HS-5 (cell line): ENCODE data around the gene CAMK2D.
A peak's percentile ranks its signal among the peaks of the same experiment; 100 is the strongest.

ENCODE experiments used
- DNase-seq: peaks from one replicate; pipeline ENCODE4 v3.0.0-alpha.2; 2012; ENCODE audit warnings: low read depth

The CAMK2D gene

DNA sequence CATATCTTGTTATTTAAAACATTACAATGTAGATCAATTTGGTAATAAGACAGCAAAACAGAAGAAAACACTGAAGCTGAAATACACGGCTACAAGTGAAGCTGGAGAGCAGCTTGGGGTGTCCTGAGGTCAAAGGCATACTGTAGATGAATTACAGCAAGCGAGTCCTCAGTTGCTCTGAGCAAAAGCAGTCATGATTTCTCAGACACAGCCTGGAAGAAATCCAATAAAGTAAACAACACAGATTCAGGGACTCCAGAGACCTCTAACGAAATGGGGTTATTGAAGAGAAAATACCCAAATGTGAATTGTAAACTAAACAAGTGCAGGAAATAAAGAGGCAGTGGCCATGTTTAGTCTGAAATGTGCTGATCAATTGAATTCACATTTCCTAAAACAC, 324.4 kb downstream of the CAMK2D start:
- DNase-seq: no peak

- DNase-seq: no peak
Measured at GRCh38 chr4:113436360-113436759, 325.2 kb downstream of the CAMK2D start.

DNA sequence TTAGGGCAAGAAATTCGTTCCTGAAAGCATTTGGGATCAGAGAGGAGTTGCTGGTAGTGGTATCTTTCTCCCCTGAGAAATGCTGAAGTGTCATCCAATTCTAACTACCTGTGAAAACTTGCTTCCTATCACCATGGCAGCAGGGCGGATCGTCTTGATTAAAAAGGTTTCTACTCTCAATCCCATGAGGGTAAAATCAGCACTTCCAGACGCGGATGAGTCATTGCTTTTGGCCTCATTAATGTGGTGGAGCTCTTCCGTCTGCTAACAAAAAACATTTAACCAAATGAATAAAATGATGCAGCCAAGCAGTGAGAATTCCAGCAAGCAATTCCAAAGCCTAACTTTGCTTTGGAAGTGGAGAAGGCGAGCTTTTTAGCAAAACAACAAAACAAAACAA, 325.6 kb downstream of the CAMK2D start:
- peak; percentile 68 for DNase-seq

- DNase-seq: no peak
Measured at GRCh38 chr4:113434247-113434587, 327.3 kb downstream of the CAMK2D start.

DNA sequence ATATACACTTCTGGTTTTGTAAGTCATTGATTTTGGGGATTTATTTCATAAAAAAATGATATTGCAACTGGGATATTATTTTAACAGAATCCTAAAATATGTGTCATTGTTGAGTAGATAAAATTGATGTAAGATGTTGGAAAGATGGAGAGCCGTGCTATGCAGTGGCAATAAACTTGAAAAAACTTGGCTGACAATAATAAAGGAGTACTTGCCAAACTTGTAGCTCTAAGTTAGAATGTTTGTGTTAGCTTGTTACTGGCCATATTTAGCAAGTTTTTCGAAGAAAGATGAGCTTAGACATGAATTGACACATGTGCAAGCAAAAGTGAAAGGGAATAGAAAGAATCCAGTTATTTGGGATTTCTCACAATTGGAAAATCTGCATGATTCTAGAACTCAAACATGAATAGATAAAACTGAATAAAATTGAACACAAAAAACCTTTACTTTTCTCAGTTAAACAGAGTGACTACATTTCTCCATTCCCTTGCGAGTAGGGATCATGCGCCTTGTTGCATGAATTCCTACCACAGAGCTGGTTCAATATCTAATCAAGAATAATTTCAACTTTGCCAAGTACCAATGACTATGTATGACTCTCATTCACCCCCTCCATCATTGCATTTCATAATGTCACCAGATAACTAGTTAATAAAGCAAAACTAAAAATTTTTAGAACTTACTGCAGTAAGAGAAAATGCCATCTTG, 327.8 kb downstream of the CAMK2D start:
- no peak for DNase-seq

- DNase-seq: no peak
Measured at GRCh38 chr4:113433116-113433515, 328.4 kb downstream of the CAMK2D start.

GRCh38 chr4:113423631-113424030, 337.9 kb downstream of the CAMK2D start:
- DNase-seq: no peak

GRCh38 chr4:113420938-113421337, 340.6 kb downstream of the CAMK2D start:
- no peak for DNase-seq

- DNase-seq: no peak
Measured at GRCh38 chr4:113419631-113420030, 341.9 kb downstream of the CAMK2D start.

DNA sequence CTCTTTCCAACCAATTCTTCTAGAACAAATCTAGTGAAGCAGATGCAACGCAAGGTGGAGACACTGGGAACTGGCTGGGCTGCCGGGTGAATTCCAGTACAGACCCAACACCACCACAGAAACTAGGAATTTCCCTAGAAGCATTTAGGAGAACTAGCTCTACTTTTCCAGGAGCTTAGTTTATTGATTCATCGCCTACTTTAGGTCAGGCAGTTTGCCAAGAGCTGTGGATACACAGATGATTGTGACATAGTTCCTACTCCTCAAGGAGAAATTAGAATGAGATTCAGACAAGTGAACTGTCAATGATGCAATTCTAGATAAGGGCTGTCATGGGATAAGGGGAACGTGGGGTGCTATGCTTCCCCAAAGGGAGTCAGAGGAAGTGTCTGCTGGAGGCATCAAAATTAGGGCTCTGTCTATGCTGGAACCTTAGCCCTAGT, 350.0 kb downstream of the CAMK2D start:
- peak; percentile 75 for DNase-seq

- no peak for DNase-seq
Measured at GRCh38 chr4:113410686-113411085, 350.9 kb downstream of the CAMK2D start.

- no peak for DNase-seq
Measured at GRCh38 chr4:113409181-113409580, 352.4 kb downstream of the CAMK2D start.

- DNase-seq: no peak
Measured at GRCh38 chr4:113407409-113407808, 354.1 kb downstream of the CAMK2D start.

GRCh38 chr4:113406723-113407016, 354.9 kb downstream of the CAMK2D start:
- DNase-seq: no peak

GRCh38 chr4:113405874-113406722, 355.4 kb downstream of the CAMK2D start:
- DNase-seq: no peak

- DNase-seq: no peak
Measured at GRCh38 chr4:113404841-113405240, 356.7 kb downstream of the CAMK2D start.

DNA sequence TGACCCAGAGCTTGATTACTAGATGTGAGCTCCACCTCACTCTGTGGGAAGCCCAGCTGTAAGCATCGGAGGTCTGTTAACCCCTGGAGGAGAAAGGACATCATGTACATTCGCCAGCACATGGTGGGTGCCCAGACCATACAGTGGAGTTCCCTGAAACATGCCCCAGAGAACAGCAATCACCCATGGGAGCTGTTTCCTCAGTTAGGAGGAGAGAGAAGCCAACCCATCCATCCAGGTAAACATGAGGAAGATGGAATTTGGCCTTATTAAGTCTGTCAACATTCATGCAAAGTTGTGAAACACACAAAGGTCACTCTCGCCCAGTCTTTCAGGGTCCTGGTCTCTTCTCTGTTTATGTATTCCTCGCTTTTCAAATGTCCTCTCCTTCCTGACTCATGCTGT, 357.4 kb downstream of the CAMK2D start:
- DNase-seq: no peak
